HG03280 (cell line): Measurements from ENCODE around the gene B2M.
"Not testable (repeated sequence)": the region's sequence is repeated elsewhere in the genome, so short reads cannot be mapped to it uniquely, and the experiment has no call there.

Experiments
- ATAC-seq: cut with Tn5 transposase; IDR thresholded peaks from one replicate; pipeline ENCODE4 v1.9.1; 2021; ENCODE audit warnings: mild to moderate bottlenecking, moderate library complexity; ENCODE audit not compliant: unreplicated experiment

Gene B2M

GRCh38 chr15:44720460-44721176 is 9.3 kb downstream of the B2M start:
- ATAC-seq: no peak

DNA sequence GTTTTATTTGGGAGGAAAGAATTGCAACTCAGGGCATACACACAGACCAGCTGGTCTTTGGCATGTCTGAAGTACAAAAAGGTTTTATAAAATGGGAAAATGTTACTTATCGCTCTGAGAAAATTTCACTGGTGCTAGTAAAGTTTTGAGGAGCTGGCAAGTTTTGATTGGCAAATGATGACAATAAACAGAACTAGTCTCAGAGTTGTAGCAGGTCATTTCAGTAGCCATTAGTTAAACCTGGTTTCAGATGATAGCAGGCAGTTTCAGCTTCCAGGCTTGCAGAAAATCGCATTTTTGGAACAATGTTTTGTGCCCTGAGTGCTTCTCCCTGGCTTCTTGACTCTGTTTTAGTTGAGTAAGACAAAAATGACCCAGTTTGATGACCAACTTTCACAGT is 10.7 kb downstream of the B2M start:
- ATAC-seq: no peak

DNA sequence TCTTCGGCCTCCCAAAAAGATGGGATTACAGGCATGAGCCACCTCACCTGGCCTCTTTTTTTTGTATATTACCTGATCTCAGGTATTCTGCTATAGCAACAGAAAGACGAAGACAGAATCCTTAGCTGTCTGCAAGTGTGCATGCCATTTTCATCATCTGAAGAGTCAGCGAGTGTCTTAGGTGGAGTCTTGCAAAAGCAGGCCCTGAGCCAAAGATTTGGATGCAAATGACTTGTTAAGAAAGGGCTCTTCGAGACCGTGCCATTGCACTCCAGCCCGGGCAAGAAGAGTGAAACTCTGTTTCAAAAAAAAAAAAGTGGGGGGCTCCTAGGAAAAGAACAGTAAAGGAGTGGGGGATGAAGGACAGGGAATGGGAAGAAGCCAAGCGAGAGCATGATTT is 14.8 kb downstream of the B2M start:
- ATAC-seq: no peak

DNA sequence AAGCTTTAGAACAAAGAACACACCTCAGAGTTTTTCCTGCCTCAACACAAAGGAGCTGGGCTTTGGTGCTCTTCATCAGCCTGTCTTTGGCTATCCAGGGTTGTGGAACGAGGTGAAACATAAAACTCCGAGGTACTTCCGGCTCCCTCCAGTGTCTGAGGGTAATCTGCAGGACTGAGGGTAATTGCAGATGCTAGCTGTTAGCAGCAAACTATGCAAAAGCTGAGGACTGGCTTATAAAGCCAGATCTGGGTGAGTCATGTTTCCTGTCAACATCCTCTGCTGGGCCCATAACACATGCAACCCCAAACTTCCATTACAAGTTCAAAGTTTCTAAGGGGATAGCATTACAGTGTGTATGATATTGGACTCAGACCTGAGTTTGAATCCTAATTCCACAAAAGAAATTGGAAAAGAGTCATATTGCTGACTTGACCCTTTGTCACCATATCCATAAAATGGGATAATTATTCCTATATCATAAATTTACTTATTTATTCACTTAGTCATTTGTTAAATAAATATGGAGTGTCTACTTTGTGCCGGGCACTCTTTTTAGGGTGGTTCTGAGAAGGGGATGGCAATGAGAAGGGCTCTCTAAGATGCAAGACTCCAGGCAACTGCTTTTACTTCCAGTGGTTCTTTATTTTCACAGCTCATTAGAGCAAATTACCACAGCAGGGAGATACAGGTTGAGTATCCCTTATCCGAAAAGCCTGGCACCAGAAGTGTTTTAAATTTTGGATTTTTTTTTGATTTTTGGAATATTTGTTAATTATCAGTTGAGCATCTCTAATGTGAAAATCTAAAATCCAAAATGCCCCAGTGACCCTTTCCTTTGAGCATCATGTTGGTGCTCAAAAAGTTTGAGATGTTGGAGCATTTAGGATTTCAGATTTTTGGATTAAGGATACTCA is 15.5 kb downstream of the B2M start:
- peak; percentile 35 for ATAC-seq

DNA sequence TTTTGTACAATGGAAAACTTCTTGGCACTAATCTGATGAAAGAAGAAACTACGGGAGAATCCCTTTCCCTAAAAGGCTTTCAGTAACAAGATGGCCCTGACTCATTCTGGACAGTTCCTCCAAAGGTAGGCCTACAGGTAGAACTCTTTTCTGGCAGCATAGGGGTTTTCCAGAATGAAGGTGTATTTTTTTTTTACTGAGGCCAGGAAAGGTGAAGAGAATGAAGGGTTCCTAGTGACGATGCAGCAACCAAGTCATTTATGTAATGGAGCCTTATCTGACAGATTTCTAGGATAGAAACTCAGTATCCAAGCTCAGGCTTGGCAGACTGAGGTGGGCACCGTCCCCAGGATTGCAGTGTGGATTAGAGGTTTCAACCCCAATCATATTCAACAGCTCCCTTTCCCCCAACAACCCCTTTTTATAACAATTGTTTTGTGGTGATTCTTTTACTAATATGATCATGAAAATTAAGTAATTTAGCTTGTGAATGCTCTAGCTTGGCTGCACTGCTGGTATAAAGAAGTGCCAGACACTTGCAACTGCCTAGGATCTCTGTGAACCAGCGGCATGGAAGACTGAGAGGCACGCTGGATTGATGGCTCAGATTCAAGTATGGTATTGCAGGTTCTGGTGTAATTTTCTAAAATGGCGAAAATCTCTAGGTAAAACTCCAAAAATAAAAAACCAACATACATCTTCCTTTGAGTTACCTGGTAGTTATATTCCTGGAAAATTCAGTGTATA is 16.3 kb downstream of the B2M start:
- no peak for ATAC-seq

GRCh38 chr15:44728232-44728575 is 16.9 kb downstream of the B2M start:
- not testable (repeated sequence) for ATAC-seq

GRCh38 chr15:44728576-44729407 is 17.5 kb downstream of the B2M start:
- ATAC-seq: peak; percentile 79

DNA sequence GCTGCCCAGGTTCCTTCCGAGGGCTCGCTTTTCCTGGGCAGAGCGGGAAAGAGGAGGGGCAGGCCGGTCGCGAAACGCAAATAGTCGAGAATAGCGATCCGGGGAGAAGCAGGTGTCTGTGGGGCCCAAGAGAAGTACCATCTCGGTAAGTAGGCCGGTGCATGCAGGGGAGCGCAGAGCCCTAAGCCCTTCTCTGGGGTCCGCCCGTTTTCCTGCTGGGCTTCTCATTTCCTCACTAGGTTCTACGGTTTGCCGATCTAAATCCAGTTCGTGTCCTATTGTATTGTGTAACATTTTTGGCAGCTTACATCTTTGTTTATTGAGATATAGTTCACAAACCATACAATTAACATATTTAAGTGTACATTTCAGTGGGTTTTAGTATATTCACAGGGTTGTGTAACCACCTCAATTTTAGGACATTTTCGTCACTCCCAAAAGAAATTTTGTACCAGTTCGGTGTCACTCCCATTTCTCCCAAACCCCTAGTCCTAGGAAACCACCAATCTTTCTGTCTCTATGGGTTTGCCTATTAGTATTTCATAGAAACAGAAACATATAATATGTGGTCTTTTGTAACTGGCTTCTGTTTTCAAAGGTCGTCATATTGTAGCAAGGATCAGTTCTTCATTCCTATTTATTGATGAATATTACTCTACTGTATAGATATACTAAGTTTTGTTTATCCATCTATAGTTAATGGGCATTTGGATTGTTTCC is 18.3 kb downstream of the B2M start:
- ATAC-seq: peak; percentile 2

GRCh38 chr15:44734839-44735481 is 23.6 kb downstream of the B2M start:
- ATAC-seq: no peak

DNA sequence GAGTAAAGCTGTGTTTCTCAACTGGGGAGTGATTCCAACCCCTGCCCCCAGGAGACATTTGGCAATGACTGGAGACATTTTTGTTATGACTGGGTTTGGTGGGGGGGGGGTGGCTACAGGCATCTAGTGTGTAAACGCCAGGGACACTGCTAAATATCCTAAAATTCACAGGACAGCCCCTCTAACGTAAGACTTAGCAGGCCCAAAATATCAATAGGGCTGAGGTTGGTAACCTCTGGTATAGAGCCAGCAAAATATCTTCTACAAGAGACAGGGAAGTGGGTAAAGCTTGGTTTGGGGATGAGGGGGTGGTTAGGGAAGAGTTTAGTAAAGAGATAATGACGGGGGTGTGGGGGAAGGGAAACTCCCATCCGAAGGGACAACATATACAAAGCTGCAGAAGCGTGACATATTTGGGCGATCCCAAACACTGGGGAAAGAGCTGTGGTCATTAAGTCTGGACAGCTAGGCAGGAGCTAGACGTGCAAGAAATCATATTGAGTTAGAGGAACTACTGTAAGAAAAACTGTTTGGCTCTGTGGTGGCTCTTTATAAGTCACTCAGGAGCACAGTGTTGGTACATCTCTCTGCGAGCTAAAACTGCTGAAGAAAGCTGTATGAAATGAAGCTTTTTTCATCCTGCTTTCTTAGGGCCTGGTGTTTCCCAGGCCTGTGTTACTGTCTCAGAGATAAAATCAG is 24.3 kb downstream of the B2M start:
- ATAC-seq: no peak

DNA sequence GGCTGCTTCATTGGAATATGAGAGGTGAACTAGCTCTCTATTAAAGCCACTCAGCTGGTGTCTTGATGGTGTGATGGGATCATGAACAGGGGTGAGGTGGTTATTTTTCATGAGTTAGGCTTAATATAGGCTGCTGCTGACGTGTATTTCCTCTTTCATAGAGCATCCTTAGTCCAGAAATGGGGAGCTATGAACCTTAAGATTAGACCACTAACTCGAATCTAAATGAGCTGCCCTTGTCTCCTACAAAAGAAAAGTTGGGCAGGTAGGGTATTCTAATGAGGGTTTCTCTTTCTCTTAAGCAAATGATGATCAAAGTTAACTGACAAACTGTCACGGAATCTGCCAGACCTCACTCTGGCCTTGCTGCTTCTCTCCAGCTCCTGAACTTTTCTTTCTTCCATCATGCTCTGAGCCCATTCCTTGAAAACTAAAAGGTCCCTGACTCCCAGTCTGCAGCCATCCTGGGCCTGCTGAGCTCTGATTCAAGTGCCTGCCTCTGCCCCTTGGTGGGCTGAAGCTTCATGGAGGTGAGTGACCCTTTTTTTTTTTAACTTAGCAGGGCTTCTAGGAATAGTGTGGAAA is 25.0 kb downstream of the B2M start, which contains the start of gene TRIM69:
TSS of gene TRIM69 (plus strand) at position 348 of the 585 bp plus-strand sequence. CDS start at position 525, 177 bp downstream.
- no peak for ATAC-seq

DNA sequence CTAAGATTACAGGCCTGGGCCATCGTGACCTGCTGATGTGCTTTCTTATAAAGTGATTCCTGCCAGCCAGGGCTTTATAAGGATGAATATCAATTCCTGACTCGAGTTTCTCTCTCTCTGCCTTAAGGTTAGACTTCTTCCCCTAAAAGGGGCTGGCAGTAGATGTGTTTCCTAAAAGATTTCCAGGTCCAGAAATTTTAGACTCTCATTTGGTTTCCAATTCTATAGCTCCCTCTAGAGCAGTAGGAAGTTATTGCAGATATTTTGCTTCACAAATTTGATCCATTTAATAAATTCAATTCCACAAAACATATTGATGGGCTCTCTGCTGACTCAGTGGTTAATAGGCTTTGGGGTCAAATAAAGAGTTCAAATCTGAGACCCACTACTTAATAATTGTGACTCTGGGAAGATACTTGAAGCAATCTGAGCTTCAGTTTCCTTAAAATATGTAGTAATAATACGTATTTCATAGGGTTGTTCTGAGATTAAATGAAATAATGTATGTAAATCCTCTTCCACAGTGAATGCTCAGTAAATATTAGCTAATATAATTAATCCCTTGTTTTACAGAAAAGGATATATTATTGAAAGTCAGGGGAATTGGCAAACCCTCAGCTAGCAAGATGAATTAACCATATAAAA is 27.1 kb downstream of the B2M start:
- no peak for ATAC-seq

- not testable (repeated sequence) for ATAC-seq
Observed at GRCh38 chr15:44739222-44739847, 28.0 kb downstream of the B2M start.

DNA sequence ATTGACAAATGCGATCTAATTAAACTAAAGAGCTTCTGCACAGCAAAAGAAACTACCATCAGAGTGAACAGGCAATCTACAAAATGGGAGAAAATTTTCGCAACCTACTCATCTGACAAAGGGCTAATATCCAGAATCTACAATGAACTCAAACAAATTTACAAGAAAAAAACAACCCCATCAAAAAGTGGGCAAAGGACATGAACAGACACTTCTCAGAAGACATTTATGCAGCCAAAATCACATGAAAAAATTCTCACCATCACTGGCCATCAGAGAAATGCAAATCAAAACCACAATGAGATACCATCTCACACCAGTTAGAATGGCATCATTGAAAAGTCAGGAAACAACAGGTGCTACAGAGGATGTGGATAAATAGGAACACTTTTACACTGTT is 32.1 kb downstream of the B2M start:
- not testable (repeated sequence) for ATAC-seq

DNA sequence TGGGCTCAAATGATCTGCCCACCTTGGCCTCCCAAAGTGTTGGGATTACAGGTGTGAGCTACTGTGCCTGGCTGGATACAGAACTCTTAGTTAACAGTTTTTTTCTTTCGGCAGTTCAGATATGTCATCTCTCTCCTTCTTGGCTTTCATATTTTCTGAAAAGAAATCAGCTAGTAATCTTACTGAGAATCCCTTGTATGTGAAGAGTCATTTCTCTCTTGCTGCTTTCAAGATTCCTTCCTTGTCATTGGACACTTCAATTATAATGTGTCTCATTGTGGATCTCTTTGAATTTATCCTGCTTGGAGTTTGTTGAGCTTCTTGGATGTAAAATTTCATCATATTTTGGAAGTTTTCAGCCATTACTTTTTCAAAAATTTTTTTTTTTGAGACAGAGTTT is 42.0 kb downstream of the B2M start:
- no peak for ATAC-seq

DNA sequence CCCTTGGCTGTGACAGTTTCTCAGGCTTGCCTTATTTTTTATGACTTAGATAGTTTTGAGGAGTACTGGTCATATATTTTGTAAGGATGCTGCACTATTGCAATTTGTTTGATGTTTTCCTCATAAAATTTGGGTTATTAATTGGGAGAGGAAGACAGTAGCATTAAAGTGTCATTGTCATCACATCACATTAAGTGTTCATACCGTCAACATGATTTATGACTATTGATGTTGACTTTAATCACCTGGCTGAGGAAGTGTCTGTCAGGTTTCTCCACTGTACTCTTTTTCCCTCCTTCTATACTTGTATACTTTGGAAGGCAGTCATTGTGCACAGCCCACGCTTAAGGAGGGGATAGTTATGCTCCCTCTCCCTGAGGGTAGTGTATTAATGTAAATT is 51.9 kb downstream of the B2M start:
- ATAC-seq: no peak

GRCh38 chr15:44763848-44764247 is 52.5 kb downstream of the B2M start:
- no peak for ATAC-seq
